Heart left ventricle (tissue), 13 donors: ENCODE results near the gene LHB.

ENCODE experiments used
- CTCF ChIP-seq, 12 donors: fragments of 200-600 bp; sonication (generic) in 4 of 12; IDR thresholded peaks; one replicate each; pipeline versions ENCODE4 v1.5.0 to v1.8.0; 2018 to 2022; ENCODE audit warnings: antibody characterized with exemption in 12 of 12, mild to moderate bottlenecking in 5 of 12
- POLR2A ChIP-seq, 2 donors: fragments of 450-650 bp; IDR thresholded peaks; one replicate each; pipeline ENCODE4 v1.6.1; 2017; ENCODE audit warnings: antibody characterized with exemption in 2 of 2, mild to moderate bottlenecking in 2 of 2, moderate library complexity in 2 of 2
- donor health status: ischemic (EF 13 %, LVEDD 7.1; RV severe dilation, severe dysfunction).
- donor health status: DM: no; HTN: yes; CAD: no.
- donor health status: DM: no; HTN: no; CAD: no.
- donor health status: ischemic (EF 25% LVEDD 6.9; RV normal size, moderate dysfunction).
- donor health status: ischemic (EF 25% LVEDD 5.7; RV mildly dilated, moderate dysfunction).
- donor health status: ischemic (EF 35%, LVEDD 5.7; RV mildly dilated, moderate dysfunction).
- donor health status: nonischemic (EF 11% LVEDD 7.7; RV severe dilation, severe dysfunction).
- donor health status: DM: yes; HTN: yes; CAD: no.
- donor health status: PGD.
- donor health status: ischemic (EF 29% LVEDD 5.4; RV normal size, mild dysfunction).
- donor health status: nonischemic (EF 23%, LVEDD 6.1; RV moderate dilation, normal function).

DNA sequence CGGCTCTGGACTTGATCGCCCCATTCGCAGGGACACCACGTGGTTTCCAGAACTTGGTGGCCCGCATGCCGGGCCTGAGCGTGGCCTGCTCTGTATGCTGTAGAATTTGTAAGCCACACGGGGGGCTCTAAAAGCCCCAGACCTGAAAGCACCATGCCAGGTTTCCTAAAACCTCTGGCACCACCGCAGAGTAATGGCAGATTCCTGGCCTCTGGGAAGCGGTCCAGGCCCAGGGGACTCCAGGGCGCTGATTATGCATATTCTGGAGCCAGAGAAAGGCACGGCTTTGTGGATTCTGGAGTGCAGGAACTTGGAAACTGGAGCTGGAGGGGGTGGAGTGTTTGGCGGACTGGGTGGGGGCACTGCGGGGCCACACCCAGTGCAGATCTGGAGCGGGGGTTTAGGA lies 48.1 kb downstream of the LHB start:
- no peak for TF ChIP-seq CTCF (IDR thresholded peaks at IDR 0.05)
- TF ChIP-seq POLR2A (IDR thresholded peaks at IDR 0.05): no peak
